Activated T-cell treated with anti-CD3 and anti-CD28 coated beads for 24 hours (primary cell): ENCODE measurements around the gene RHEB.

ENCODE experiments used
- DNase-seq: peaks from one replicate; pipeline ENCODE4 v3.0.0-alpha.2; 2020; ENCODE audit warnings: low read depth

RHEB gene

DNA sequence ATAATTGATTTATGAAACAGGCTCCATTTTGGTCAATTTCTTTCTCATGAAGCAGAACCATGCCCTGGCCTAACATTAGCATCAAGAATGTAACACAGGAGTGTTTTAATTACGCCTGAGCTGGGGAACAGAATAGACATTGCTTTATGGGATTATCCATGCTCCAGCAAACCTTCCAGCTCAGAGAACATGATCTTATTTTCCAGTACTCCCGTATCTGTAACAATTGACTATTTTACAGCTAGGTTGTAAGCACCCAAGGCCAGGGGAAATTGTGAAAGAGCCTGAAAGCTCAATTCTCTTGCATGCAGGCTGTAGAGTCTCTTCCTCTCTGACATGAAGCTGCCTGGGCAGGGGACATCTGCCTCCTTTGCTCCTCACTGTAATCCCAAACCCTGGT is 49.0 kb downstream of the RHEB start:
- DNase-seq, result no peak

DNA sequence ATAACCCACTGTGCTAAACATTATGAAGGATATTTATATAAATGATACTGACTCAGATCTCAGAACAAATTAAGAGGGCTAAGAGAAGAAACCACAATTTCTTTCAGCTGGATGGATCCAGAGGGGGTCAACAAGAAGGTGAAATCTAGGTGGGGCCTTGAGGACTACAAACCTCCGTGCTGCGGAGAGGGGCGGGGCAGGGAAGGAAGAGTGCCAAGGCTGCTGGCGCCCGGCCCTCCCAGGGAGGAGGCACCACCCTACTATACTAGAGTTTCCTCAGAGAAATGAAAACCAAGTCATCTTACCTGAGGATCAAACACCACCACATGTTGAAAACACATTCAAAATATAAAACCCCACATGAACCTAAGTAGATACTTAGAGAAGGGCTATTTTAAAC is 50.4 kb downstream of the RHEB start:
- DNase-seq, result no peak

DNA sequence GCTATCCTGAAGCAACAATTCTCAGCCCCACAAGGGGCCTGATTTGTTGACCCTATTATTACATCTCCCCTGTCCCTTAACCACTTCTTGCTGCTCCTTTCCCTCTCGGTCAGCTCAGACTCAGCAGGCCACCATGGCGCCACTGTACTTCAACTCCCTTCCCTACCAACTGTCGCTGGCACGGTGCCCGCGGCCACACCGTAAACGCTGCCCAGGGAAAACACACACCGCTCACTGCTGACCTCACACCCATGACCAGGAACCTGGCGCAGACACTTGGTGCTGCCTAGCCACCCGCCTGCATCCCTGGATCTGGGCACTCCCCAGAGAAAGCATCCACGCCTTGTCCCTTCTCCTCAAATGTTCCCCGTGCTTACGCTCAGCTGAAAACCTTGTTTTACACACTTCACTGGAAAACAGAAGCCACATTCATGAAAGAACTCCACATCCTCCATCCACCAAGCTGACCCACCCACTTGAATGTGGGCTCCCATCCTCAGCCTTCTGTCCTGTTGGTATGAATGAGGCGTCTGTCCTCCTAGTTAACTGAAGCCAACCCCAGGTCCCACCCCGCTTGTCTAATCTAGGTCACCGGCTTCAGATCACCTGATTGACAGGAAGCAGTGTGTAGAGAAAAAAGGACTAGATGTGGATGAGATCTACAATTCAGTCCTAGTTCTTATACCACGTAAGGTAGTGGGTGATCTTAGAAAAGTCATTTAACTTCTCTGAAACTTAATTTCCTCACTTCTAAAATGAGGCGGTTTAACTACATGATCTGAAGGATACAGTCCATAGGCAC is 51.3 kb downstream of the RHEB start:
- DNase-seq, result no peak

DNA sequence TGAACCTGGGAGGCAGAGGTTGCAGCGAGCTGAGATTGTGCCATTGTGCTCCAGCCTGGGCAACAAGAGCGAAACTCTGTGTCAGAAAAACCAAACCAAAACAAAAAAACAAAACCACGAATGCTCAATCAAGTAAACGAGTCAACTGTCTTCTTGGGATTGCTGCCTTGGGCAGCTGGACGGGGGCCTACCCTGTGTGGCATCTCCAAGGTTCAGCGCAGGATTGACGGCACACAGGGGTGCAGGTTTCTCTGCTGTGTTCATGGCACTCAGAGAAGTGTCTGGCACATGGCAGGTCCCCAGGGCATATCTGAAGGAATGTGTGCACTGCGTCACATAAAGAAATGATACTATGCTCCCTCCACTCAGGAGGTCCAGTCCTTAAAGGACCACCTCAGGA is 54.5 kb downstream of the RHEB start:
- DNase-seq, result no peak

DNA sequence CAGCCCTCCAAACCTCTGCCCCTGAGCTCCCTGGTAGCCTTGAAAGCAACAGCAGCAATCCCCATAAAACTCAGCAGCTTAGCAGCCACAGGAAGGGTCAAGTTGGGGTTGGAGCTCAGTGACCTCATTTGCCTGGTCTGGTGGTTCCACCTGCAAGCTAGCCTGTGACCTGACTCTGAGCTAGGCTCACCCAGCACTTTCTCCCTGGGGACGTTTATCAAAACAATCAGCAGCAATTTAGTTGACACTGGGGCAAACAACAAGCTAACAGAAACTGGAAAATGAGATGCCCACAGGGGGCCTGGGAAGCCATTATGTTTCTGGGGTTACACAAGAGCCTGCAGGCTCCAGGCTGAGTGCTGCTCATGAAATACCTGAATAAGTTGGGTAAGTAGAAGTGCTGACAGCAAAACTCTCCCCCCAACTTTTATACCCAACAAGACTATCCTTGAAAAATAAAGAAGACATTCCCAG is 57.4 kb downstream of the RHEB start:
- DNase-seq, result no peak

DNA sequence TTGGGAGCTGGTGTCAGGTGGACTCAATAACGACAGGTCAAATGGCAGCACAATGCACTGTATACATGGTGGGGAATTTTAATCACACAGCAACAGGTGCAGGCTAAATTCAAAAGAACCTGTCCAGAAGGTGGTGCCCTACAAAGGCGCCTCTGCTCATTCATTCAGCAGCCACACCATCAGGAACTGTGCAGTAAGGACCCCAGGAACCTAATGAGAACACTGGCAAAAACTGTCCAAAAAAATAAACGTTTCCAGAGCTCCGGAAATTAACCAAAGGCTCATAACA is 57.8 kb downstream of the RHEB start:
- no peak for DNase-seq

DNA sequence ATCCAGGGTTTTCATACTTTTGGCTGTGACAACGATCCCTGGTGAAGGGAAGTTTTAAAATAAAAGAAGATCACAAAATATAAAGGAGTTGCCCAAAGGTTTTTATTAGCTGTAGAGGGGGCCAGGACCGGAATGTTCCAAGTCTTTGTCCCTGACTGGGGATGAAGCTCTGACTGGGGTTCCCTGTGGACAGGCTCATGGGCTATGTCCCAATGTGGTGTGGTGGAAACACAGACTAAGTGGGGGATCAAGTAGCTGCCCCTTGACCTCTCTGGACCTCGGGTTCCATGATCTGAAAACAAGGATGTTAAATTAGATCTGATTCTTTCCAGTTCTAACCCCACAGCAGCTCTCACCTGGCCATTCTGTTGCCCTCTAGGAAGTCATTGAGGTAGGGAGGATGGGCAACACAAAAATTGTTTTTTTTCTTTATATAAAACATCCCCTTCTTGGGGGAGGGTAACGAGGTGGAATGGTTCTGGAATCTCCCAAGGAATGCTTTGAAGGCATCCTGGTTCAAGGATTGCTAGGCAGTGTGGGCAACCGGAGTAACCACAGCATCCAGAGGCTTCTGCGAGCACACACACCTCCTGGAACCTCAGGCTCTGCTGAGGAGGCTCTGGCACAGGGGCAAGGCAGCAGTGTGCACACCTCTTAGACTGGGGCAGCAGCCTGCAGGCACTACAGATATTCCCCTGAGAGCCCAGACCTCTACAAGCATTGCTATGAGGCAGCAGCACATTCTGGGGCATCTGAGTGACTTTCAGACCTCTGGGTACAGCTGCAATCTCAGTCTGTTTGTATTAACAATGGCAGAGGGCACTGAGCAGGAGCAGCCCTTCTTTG is 58.4 kb downstream of the RHEB start:
- DNase-seq, result no peak

DNA sequence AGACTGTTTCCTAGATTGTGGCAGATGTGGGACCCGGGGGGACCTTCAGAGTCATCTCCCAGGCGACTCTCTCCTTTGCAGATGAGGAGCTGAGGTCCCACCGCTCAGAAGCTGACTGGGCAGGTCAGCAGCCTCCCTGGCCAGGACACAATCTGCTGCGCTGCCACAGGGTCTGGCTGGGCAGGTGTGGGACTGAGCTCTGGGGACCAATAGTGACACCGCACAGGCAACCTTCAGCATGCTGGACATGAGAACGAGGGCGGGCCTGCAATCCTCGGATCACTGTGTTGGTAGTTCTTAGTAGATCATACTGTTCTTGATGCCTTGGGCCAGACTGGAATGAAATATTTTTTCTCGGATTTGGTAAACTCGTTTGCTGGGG is 59.2 kb downstream of the RHEB start:
- no peak for DNase-seq

DNA sequence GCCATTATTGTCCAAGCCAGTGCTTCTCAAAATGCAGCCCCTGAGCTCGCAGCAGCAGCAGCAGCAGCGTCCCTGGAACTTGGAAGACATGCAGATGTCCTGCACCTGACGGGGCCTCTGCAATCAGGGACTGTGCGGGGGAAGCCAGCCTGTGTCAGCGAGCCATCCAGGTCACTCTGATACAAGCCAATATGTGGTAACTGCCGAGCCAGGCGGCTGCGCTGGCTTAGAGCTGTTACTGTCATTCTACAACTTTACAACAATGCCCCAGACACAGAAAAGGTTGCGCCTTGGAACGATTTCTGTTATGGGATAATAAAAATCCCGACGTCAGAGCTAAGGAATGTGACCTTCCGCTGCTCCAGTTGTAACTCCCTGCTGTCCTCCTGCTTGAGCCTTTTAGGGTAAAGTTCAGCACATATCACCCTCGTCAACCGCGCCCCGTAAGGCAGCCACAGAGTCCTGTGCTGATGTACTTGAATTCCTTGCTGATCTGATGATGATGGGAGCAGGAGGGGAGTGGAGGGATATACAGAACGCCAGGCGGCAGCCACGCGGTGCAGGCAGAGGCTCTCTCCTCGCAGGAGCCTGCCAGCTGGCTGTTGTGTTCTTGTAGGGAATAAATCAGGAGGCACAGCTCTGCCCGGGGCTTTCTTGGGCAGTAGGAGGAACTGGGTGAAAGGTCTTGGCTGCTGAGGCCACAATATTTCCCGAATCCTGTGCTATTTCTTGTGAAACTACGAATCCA is 59.8 kb downstream of the RHEB start:
- no peak for DNase-seq

DNA sequence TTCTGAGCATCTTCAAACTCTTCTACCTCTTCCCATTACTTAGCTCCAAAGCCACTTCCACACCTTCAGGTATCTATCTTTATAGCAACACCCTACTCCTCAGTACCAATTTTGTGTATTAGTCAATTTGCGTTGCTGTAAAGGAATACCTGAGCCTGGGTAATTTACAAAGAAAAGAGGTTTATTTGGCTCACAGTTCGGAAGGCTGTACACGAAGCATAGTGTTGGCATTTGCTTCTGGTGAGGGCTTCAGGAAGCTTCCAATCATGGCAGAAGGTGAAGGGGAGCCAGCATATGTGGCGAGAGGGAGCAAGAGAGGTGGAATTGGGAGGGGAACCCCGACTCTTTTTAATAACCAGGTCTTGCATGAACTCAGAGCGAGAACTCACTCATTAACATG is 62.2 kb downstream of the RHEB start:
- no peak for DNase-seq

DNA sequence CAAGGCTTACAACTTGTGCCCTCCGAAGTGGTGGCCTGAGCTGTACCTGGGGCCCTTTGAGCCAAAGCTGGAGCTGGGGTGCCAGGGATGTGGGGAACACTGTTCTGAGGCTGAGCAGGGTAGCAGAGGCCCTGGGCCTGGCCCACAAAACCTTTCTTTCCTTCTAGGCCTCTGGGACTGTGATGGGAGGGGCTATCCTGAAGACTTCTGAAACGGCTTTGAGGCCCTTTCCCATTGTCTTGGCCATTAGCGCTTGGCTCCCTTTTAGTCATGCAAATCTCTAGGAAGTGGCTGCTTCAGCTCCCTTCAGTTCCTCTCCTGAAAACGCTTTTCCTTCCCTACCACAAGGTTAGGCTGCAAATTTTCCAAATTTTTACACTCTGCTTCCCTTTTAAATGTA is 62.9 kb downstream of the RHEB start:
- no peak for DNase-seq

DNA sequence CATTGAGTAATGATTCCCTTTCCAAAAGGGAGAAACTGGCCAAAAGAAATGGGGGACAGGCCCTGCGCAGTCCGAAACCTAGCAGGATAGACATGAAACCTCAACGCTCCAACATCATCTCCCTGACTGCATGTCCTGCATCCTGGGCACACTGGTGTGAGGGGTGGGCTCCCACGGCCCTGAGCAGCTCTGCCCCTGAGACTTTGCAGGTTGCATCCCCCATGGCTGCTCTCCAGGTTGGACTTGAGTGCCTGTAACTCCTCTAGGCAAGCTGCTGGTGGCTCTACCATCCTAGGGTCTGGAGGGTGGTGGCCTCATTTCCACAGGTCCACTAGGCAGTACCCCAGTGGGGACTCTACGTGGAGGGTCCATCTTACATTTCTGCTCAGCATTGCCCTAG is 63.4 kb downstream of the RHEB start:
- DNase-seq, result no peak

DNA sequence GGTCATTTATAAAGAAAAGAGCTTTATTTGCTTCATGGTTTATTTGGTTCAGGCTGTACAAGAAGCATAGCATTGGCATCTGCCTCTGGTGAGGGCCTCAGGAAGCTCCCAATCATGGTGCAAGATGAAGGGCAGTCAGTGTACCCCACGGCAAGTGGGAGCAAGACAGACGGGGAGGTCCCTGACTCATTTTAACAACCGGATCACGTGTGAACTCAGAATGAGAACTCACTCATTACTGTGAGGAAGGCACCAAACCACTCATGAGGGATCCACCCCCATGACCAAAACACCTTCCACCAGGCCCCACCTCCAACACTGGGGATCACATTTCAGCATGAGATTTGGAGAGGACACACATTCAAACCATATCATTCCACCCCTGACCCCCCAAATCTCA is 64.0 kb downstream of the RHEB start:
- no peak for DNase-seq

DNA sequence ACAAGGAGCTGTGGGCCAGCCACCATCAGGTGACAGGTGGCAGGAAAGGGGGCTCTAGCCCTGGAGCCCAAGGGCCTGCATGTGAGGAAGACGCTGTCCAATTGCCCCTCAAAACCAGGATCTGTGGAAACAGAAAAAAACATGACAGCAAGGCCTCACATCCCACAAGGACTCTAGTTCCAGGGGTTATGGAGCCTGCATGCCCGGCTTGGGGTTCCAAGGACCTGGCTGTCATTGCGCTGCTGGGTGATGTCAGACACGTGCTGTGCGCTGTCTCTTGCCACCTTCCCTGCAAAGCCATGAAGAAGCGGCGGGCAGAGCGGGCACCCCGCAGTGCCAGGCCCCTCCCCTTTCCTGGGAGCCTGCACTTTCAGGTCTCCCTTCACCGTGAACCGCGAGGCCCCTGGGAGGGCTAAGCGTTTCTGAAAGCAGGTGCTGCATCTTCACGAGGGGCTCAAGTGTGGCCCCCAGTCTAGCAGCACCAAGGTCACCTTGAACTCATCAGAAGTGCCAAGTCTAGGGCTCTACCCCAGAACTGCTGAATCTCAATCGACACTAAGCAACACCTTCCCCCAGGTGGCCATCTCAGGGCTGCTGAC is 64.7 kb downstream of the RHEB start:
- no peak for DNase-seq

DNA sequence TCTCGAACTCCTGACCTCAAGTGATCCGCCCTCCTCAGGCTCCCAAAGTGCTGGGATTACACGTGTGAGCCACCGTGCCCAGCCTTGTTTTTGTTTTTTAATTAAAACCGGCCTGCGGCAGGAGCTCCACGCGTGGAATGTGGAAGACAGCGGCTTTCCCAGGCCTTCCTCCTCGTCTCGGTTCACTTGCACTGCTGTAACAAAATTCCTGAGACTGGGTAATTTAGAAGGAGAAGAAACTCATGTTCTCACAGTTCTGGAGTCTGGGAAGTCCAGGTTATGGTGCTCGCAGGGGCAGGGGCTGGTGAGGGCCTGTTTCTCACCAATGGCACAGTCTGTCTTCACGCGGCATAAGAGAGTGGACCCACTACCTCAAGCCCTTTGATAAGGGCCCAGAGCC is 65.4 kb downstream of the RHEB start:
- DNase-seq, result no peak

DNA sequence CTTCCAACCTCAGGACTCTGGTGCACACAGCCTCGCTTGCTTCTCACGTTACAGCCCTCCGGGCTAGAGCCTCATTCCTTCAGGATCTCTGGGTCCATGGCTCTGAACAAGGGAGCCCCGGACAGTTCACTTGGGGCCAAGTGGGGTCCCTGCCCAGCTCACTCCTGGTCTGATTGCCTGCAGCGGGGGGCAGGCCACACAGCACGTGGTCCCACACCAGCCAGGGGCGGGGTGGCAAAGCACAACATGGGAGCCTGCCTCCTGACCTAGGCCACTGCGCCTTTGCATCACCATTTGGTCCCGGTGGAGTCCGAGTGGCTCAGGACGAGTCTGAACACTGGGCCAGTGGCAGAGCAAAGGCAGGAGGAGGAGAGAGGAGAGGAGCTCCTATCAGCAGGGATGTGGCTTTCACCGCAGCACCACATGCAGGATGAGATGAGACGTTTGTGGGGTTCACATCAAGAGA is 66.3 kb downstream of the RHEB start:
- no peak for DNase-seq

DNA sequence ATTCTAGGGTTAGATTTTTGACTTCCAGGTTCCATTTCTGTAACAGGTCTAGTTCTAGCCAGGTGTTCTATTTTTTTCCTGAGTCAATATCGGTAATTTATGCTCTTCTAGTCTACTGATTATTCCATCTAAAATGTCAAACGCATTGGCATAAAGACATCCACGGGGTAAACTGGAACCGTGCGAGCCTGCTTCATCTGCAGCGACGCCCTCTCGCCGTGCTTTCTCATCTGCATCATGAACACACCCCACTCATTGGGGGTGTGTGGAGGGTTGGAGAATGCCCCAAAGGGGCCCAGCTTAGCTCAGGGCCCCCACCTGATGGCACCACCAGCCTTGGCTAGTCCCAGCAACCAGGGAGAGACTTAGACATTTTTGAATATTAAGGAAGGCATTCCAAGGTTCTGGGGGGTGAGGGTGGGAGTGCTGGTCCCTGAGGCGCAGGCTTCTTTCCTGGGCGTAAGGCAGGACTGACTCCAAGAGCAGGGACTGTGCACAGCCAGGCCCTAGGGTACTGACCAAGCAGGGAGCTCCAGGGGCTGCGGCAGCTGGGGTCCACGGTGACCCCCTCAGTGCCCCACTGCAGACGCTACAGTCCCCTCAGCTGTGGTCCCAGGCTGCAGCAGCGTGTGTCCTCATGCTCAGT is 66.9 kb downstream of the RHEB start:
- DNase-seq, result no peak

DNA sequence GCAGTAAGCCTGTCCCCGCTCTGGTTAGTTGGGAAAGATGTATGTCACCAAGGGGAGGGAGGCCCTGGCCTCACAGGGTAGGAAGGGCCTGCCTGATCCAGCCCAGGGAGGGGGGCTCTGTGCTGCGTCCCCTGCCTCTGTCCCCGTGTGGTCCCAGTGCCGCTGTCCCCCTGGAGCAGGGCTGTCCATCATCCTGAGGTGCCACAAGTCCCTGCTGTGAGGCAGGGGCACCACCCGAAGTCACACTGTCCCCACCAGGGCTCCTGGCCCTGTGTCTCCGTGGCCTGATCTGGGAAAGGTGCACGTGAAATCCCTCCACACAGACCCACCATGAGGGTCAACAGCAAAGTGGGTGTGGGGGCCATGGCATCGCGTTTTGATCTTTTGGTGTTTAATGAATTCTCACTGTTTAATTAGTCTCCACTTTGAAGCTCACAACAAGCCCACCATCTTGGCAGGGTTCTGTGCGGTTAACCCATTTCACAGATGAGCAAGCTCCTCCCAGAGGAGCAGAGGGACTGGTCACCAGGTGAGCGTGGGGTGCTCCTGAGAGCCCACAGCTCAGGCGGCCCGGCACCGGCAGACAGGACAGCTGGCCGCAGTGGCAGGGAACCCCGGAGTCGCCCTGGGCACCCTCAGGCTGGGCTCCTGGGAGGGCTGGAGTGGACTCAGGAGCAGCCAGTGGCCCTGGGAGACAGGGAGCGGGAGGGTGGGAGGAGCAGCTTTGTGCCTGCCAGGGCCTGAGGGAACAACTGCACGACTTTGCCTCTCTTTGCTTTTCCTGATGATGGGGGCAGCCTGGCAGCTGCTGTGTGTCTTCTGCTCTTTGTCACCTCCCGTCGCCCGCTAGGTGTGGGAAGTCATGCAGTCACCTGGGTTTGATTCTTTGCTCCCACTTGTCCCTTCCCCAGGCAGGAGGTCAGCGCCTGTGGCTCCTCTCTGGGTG is 67.8 kb downstream of the RHEB start:
- DNase-seq, result no peak

DNA sequence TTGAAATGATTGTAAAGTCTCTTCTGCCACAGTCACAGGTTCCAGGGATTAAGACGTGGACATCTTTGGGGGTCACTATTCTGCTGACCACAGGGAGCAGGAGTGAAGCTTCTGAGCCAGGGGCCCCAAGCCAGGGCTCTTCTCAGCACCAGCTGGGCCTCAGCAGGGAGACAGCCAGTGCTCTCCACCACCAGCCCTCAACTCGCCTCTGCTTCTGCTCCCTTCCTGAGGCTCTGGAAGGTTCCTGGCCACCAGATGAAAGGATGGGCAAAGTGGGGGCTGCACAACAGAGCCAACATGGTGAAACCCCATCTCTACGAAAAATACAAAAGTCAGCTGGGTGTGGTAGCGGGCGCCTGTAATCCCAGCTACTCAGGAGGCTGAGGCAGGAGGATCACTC is 68.5 kb downstream of the RHEB start:
- no peak for DNase-seq

DNA sequence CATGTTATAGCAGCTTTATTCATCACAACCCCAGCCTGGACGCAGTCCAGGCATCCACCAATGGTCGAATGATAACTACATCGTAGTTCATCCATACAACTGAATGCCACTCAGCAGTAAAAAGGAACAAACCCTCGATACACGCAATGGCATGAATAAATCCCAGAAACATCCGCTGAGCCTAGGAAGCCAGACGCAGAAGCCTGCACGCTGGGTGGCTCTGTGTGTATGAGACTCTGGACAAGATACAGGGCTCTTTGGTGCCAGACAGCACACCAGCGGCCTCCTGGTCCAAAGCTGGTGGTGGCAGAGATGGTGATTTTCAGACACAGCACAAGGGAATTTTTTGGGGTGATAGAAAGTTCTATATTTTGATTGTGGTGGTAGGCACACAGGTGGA is 69.7 kb downstream of the RHEB start:
- no peak for DNase-seq
